Measurements from ENCODE around the gene RACGAP1.
A peak's percentile ranks its signal among the peaks of the same experiment; 100 is the strongest.

Gene RACGAP1, protein sequence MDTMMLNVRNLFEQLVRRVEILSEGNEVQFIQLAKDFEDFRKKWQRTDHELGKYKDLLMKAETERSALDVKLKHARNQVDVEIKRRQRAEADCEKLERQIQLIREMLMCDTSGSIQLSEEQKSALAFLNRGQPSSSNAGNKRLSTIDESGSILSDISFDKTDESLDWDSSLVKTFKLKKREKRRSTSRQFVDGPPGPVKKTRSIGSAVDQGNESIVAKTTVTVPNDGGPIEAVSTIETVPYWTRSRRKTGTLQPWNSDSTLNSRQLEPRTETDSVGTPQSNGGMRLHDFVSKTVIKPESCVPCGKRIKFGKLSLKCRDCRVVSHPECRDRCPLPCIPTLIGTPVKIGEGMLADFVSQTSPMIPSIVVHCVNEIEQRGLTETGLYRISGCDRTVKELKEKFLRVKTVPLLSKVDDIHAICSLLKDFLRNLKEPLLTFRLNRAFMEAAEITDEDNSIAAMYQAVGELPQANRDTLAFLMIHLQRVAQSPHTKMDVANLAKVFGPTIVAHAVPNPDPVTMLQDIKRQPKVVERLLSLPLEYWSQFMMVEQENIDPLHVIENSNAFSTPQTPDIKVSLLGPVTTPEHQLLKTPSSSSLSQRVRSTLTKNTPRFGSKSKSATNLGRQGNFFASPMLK

DNA sequence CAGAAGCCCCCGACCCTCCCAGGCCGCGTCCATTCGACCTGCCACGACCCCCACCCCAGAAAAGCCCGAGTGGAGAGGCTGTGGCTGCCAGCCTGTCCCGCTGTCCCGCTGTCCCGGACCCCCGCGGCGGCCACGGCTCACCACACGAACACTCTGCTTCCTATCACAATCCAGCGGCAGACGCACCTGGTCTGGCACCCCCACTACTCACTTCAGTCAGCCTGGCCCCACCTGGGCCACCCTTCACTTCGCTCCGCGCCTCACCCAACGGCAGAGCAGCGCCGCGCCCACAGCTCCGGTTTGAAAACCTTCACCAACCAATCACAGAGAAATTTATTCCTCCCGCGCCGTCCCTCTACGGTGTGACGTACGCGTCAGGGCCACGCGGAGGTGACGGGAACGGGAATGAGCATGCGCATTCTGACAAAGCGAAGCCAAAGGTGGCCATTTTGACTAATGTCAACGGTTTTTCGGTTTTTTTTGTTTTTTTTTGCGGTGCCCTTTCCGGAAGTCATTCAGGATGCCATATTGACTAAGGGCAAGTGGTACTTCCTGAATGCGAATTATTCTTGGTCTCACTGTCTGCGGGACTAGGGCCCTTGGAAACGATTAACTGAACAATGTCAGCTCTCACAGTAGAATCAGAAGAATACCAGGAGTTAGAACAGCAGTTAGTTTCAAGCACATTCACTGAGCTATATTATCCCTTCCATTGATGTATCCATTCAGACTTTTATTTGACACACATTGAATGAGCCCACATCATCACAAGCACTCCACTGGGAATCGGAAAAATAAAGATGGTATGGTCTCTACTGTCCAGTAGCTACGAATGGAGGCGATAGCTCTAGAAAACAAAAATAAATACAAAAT, at the start of gene RACGAP1:
Gene RACGAP1 (minus strand): TSS at position 308 of the 873 bp plus-strand sequence. CDS start 8,779 bp downstream, outside the sequence.
- DNase-seq (ENCODE audit: low read depth, low spot score): peak; percentile 96

DNA sequence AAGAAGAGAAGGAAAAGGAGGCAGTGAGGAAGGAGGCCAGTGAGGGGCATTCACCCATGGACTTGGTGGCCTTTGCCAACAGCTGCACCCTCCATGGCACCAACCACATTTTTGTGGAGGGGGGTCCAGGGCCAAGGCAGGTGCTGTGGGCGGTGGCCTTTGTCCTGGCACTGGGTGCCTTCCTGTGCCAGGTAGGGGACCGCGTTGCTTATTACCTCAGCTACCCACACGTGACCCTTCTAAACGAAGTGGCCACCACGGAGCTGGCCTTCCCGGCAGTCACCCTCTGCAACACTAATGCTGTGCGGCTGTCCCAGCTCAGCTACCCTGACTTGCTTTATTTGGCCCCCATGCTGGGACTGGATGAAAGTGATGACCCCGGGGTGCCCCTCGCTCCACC, 48.4 kb upstream of the RACGAP1 start:
- no peak for DNase-seq (ENCODE audit: low read depth, low spot score)

DNA sequence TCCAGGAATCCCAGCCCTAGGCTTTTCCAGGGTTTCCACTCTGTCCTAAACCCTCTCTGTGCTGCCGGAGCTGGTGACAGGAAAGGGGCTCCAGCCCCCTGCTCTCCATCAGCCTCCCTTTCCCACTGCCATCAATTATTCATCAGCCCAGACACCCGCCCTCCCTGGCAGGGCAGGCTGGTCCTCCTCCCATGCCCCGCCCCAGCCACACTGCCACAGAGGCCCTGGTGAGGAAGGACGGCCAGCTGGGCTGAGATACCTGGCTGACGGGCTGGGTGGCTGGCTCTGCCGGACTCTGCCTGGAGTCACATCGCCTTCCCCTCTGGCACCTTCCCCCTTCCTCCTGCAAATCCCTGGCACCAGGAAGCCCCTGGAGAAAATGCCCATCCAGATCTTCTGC, 47.9 kb upstream of the RACGAP1 start:
- DNase-seq (ENCODE audit: low read depth, low spot score): no peak

DNA sequence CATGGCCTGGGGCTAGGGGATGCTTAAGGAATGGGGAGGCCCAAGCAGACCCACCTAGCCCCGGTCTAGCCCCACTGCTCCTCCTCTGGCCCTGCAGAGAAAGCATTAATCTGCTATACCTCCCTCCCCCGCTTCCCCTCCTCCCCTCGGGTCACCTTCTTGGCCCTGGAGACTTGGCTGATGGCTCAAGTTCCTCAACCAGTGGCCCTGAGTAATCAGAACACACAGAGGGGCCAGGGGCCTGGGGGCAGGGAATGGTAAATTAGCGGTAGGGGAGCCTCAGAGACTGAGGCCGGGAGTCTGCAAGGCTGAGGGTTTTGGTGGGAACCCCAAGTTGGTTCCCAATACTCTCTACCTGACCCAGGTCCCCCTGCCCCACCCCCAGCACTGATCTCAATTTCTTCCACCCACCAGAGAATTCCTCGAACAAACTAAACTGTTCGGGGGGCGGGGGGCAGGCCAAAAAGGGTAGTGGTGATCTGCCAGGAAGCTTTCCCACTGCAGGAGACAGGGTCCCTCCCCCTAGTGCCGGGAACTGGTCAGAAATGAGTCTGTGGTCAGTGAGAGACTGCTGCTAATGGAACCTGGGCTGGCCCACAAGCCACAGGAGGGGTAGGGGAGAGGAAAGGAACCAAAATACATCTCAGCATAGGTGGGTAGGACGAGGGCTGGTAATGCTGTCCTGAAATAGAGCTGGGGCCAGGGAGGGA, 47.1 kb upstream of the RACGAP1 start:
- DNase-seq (ENCODE audit: low read depth, low spot score): no peak

DNA sequence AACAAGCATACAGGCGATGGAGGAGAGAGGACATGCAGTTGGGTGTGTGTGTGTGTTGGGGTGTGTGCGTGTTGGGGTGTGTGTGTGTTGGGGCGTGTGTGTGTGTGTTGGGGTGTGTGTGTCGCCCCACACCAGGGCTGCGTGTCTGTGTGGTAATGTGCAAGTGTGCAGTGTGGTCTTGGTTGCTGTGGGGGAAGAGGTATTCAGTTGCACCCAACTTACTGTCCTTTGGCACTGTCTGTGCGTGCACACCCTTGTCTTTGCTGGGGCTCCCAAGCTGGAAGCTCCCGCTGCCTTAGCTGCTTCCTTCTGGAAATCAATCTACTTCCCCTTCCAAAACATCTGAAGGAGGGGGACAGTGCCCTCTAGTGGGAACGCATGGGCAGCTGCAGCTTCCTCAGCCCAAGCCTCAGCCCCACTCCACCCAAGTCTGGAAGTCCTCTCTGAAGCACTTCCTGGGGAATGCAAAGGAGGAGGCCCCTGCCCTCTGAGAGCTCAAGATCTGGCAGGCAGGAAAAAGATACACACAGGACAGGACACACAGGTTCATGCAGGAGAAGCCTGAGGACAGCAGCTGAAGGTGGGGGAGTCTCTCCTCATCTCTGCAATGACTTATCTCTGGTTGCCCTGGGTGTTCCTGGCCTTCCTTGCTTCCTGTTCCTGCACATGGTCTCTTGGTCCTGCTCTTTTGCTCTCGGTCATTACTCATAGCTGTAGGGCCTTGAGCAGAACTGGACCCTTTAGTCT, 45.2 kb upstream of the RACGAP1 start:
- peak; percentile 70 for DNase-seq (ENCODE audit: low read depth, low spot score)

DNA sequence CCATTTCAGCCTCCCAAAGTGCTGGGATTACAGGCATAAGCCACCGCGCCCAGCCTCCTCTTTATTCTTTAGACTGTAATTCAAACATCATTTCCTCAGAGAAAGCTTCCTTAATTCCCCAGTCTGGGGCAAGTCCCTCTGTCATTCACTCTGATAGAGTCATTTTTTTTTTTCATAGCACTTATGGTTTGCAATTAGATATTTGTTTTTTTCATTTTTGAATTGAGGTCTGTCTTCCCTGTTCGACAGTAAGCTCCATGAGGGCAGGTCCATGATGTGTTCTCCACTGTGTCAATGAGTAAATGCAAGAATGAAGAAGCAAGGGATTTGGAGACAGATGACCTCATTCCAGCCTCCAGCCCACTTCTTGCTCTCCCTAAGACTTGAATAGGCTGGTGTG, 44.2 kb upstream of the RACGAP1 start:
- no peak for DNase-seq (ENCODE audit: low read depth, low spot score)

DNA sequence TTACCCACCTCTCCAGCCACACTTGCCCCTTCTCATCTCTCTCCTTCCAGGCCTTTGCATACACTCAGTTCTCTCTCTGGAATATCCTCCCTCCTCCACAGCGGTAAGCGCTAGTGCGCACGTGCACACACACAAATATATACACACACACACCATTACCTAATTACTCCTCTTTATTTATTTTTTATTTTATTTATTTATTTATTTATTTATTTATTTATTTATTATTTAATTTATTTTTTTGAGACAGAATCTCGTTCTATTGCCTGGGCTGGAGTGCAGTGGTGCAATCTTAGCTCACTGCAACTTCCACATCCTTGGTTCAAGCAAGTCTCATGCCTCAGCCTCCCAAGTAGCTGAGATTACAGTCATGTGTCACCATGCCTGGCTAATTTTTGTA, 43.8 kb upstream of the RACGAP1 start:
- no peak for DNase-seq (ENCODE audit: low read depth, low spot score)

DNA sequence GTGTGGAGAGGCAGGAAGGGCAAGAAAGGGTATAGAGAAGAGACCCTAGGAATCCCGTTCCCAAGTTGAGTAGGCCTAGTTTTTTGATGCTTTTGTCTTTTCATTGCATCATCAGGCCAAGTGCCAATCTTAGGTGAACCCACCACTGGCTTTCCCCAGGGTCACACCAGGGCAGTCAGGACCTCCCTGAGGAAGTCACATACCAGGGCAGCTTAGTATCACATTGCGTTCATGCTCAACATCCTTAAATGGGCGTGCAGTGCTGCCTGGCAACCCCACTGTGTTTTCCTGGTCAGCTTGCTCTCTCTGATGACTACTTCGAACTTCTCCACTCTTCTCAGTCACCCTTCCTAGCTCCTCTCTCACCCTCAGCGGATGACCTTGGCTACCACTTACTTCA, 41.1 kb upstream of the RACGAP1 start:
- no peak for DNase-seq (ENCODE audit: low read depth, low spot score)

DNA sequence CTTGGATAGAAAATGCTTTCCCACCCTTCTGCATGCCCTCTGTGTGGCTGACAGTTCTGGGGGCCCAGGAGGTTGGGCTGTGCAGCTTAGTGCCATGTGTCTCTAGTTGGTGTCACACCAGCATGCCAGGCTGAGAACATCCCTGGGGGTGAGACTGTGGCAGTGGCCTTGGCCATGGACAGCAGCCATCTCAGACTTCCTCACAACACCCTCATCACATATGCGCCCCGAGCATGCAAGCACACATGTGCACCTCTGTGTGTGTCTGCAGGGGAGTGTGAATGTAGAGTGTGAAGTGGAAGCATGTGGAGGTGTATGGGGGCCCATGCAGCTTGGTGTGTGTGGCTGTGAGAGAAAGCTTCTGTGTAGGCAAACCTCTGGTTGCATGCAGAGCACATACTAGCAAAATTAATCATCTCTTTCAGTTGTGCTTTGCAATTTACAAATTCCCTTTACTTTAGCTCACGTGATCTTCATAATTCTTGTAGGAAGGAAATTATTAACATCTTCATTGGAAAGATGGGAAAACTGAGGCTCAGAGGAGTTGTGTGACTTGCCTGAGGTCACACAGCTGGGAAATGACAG, 40.5 kb upstream of the RACGAP1 start:
- no peak for DNase-seq (ENCODE audit: low read depth, low spot score)

DNA sequence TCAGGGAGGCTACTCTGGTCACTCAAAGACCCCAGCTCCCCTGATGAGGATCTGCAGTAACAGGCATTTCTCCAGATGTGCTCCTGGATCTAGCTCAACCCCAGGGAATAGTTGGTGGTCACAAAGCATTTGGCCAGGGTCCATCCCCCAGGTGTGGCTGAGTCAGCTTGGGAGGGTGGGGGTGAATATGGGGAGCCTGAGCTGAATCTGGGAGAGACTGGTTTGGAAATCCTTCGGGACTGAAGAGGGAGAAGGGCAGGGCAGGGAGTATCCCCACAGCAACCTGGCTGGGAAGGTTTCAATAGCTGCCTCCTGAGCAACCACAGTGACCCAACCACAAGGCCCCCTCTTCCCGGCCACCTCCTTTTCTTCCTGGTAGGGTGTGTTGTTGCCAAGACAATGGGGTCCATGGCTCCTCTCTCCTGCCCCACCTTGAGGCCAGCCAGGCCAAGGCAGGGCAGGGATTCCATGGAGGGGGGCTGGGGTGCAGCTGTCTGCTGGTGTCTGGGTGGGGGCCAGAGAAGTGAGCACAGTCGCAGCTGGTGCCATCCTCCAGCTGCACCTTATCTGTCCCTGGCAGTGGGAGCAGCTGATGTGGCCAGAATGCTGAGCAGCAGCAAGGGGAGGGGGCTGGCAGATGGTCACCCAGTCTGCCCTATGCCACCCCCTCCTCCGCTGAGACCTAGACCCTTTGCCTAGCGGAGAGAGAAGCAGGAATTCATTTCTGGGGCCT, 37.6 kb upstream of the RACGAP1 start:
- DNase-seq (ENCODE audit: low read depth, low spot score): no peak

DNA sequence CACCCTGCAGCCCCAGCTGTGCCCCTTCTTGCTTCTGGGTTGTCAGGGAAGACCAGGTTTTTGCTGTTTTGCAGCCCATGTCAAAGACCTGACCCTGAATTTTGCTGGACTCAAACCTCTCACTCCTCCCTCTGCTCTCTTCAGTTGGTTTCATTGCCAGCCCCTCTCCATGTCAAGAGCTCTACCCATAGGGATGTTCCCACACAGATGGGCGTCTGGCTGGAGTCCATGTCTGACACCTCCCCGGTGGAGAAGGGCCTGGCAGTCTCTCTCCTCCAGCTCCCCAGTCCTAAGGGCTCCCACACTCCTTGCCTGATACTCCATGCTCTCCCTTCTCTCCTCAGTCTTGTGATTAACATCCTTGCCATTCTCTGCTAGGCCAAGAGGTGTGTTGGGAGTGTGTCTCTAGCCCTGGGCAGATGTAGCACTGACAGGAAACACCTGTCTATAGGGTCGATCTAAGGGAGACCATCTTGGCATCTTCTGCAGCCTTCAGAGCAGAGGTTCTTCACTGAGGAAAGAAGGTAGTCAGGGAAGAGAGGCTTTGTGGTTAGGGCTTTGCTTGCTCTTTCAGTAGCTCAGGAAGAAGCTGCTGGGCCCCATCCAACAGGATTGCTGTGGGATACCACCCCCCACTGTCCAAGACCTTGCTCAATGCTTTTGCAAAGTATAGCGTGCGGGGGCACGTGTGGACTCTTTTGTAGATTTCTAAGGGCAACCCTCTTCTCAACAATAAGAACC, 36.8 kb upstream of the RACGAP1 start:
- no peak for DNase-seq (ENCODE audit: low read depth, low spot score)

DNA sequence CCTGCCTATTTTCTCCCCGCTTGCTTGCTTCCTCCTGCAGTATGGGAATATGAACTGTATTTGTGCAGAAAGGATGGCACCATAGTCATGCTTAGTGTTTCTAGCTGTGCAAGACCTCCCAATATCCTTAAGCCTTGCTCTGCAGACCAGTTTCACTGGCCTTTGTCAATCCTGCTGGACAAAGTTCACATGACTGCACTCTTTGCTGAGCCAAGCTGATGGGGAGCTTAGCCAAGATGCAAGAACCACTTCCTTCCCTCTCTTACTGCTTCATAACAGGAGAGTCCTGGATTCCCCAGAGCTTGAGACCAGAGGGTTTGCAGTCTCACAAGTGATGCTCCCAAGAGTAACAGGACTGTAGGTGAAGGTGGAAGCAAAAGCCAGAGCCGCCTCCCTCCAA, 35.9 kb upstream of the RACGAP1 start:
- no peak for DNase-seq (ENCODE audit: low read depth, low spot score)

DNA sequence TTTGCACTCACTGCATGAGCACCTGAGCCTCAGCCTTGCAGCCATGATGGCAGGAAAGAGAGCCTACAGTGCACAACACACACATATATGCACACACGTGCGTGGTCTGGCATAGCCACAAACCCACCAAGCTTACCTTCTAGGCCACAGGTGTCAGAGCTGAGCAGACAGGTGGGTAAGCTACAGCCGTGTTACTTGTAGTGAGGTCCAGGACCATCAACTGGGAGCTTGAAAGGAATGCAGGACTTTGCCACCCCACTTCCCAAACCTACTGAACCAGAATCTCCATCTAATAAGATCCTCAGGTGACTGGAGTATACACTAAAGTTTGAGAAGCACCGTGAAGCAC, 34.8 kb upstream of the RACGAP1 start:
- DNase-seq (ENCODE audit: low read depth, low spot score): no peak

DNA sequence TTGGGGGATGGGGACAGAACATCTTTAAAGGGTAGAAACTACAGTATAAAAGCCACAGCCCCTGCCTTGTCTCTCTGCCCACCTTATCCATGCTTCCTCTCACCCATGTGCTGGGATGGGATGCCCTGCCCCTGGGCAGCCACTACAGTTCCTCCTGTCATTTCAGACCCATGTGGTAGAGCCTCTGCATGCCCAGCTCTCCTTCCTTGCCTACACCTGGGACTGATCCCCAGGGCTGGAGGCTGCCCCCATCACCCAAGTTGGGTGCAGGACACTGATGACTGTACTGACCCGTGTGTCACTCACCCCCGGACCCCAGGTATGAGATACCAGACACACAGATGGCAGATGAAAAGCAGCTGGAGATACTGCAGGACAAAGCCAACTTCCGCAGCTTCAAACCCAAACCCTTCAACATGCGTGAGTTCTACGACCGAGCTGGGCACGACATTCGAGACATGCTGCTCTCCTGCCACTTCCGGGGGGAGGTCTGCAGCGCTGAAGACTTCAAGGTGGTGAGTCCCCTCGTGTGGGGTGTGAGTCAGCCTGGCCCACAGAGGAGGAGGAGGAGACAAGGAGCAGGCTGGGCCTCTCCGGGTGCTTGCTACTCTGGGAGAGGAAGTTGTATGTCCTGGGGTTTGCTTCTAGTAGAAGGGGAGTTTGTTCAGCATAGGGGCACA, 34.3 kb upstream of the RACGAP1 start:
- no peak for DNase-seq (ENCODE audit: low read depth, low spot score)

DNA sequence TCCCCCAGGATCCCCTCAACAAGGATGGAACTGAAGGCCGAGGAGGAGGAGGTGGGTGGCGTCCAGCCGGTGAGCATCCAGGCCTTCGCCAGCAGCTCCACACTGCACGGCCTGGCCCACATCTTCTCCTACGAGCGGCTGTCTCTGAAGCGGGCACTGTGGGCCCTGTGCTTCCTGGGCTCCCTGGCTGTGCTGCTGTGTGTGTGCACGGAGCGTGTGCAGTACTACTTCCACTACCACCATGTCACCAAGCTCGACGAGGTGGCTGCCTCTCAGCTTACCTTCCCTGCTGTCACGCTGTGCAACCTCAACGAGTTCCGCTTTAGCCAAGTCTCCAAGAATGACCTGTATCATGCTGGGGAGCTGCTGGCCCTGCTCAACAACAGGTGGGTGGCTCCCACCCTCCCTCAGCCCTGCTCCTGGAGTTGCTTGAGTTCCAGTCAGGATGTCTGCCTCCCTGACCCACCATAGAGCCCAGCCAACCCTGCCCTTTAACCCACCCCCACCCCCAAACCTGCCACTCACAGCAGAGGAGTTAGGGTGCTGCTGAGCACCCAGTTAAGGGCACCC, 33.5 kb upstream of the RACGAP1 start:
- no peak for DNase-seq (ENCODE audit: low read depth, low spot score)

DNA sequence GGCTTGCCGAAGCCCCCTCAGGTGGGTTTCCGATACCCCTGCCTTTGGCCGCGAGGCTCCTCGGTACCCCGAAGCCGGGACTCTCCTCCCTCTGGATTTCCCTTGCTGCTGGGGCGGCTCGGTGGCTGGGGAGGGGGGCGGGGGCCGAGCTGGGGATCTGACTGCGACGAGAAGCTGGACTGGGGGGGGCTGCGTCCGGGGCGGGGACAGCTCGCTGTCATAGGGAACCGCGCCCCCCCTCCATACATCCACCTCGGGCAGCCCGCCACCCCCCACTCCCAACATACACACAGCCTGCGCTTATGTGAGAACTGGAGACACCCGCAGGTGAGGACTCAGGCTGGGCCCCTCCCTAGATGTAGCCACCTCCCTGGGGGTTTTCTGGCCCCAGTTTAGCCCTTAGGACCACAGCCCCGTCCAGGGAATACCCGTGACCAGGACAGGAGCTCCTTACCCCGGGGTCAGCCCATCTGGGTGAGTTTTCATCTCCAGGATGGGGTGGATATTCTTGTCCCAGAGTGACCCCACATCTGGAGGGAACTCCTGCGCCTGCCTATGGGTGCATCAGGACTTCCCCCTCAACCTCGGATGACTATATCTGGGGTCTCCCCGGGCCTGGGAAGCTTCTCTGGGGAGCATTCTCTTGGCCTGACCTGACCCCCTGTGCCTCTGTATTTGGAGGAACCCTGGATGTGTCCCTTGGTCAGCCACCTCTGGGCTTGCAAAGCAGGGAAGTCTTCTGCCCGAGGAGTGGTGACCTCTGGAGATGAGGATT, 32.8 kb upstream of the RACGAP1 start:
- no peak for DNase-seq (ENCODE audit: low read depth, low spot score)

DNA sequence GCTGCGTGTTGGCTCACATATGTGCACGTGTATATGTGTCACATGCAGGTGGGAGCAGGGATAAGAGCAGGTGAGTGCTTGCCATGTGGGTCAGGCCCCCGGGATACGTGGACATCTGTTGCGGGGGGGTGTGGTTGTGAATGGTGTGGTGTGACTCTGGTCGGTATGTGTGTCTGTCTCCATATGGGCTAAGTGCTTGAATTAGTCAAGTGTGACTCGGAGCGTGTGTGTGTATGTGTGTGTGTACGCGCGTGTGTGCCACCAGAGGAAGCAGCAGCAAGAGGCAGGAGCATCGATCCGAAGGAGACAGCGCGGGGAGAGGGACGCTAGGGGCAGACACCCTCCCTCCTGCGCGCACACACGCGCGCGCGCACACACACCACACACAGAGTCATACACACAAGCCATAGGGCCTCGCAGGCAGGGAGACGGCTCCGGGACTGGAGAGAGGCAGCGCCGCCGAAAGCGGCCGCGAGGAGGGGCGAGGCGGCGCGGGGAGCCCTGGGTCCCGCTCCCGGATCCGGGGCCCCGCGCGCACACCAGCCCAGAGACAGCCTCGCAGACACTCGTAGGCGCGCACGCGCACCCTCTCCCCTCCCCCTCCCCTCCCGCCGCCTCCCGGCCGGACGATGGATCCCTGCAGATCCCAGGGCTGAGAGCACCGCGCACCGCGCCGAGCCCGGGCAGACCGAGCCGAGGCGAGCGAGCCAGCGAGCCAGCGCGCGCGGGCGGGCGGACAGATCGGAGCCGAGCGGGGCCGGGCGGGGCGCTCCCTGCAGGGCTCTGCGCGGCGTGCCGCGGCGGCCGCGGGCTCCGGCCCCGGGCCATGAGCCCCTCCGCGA, 31.9 kb upstream of the RACGAP1 start, which contains the start of gene ASIC1:
Gene ASIC1 (plus strand): TSS at position 597 of the 842 bp plus-strand sequence. CDS start 1,171 bp downstream, outside the sequence.
- no peak for DNase-seq (ENCODE audit: low read depth, low spot score)

All from smooth muscle cell of the brain vasculature (primary cell).